GM12878 (cell line): ENCODE results near the gene TTLL7.

Experiments
- ETV6 ChIP-seq, 2 experiments: fragments of 450-650 bp in 1 of 2; IDR thresholded peaks in 1 of 2; conservative IDR thresholded peaks in 1 of 2; 2 replicates each; pipeline ENCODE4 v1.6.1; 2014; ENCODE audit warnings: antibody characterized with exemption in 1 of 2, borderline replicate concordance in 1 of 2, low read depth in 1 of 2, mild to moderate bottlenecking in 1 of 2, moderate library complexity in 1 of 2
- TF ChIP-seq, protein P1 (sequence below): fragments of 450-650 bp; IDR thresholded peaks from 2 replicates; pipeline ENCODE4 v1.6.1; 2017; ENCODE audit warnings: mild to moderate bottlenecking

DNA sequence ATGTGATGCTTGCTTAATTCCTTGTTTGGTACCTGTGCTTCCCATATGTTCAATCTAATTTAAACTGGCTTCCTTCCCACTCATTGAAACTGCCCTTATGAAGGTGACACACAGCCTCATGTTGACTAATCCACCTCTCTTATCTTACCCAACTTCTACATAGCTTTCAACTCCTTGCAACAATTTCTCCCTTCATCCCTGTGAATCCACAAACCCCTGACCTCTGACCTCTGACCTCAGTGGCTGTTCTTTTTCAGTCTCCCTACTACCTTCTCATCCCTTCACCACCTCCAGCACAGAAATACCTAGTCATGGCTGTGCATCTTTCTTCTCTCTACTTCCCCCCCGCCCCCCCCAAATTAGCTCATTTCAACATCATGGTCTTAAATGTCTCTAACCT lies 144.5 kb downstream of the TTLL7 start:
- no peak for TF ChIP-seq ETV6 (conservative IDR thresholded peaks at IDR 0.05 in 1 of 2, IDR thresholded peaks at IDR 0.05 in 1 of 2; ENCODE audit: borderline replicate concordance in 1 of 2, low read depth in 1 of 2)
- TF ChIP-seq, protein P1, sequence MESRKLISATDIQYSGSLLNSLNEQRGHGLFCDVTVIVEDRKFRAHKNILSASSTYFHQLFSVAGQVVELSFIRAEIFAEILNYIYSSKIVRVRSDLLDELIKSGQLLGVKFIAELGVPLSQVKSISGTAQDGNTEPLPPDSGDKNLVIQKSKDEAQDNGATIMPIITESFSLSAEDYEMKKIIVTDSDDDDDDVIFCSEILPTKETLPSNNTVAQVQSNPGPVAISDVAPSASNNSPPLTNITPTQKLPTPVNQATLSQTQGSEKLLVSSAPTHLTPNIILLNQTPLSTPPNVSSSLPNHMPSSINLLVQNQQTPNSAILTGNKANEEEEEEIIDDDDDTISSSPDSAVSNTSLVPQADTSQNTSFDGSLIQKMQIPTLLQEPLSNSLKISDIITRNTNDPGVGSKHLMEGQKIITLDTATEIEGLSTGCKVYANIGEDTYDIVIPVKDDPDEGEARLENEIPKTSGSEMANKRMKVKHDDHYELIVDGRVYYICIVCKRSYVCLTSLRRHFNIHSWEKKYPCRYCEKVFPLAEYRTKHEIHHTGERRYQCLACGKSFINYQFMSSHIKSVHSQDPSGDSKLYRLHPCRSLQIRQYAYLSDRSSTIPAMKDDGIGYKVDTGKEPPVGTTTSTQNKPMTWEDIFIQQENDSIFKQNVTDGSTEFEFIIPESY = no peak
